Fibroblast of the conjunctiva (primary cell): ENCODE measurements around the gene KRTAP5-7.
"Not testable (repeated sequence)": the region's sequence is repeated elsewhere in the genome, so short reads cannot be mapped to it uniquely, and the experiment has no call there.

Experiments
- DNase-seq: peaks from one replicate; pipeline ENCODE4 v3.0.0-alpha.2; 2010; ENCODE audit warnings: low read depth

KRTAP5-7 gene, protein sequence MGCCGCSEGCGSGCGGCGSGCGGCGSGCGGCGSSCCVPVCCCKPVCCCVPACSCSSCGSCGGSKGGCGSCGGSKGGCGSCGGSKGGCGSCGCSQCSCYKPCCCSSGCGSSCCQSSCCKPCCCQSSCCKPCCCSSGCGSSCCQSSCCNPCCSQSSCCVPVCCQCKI

DNA sequence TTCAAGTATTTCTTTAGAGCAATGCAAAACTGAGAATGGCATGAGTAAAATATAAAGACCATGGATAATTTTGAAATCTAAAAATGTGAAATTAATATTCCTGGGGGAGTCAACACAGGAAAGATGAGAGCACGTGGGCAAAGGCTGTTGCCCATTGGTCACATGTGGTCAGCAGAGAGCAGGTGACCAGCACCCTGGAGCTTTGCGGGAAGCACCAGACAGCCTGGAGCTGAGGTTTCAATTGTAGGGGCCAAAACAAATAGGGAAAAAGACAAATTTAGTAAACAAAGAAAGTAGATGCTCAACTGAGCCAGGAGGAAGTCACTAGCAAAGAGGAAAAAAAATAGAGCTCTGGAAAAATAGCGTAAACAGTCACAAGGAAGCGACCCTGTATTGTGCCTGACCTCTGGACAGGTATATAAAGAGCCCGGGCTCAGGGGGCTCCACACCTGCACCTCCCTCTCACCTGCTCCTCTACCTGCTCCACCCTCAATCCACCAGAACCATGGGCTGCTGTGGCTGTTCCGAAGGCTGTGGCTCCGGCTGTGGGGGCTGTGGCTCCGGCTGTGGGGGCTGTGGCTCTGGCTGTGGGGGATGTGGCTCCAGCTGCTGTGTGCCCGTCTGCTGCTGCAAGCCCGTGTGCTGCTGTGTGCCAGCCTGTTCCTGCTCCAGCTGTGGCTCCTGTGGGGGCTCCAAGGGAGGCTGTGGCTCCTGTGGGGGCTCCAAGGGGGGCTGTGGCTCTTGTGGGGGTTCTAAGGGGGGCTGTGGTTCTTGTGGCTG lies at the start of gene KRTAP5-7:
KRTAP5-7 (plus strand) TSS at position 472 of the 780 bp plus-strand sequence; CDS start at position 506, 34 bp downstream.
- DNase-seq, result not testable (repeated sequence)

DNA sequence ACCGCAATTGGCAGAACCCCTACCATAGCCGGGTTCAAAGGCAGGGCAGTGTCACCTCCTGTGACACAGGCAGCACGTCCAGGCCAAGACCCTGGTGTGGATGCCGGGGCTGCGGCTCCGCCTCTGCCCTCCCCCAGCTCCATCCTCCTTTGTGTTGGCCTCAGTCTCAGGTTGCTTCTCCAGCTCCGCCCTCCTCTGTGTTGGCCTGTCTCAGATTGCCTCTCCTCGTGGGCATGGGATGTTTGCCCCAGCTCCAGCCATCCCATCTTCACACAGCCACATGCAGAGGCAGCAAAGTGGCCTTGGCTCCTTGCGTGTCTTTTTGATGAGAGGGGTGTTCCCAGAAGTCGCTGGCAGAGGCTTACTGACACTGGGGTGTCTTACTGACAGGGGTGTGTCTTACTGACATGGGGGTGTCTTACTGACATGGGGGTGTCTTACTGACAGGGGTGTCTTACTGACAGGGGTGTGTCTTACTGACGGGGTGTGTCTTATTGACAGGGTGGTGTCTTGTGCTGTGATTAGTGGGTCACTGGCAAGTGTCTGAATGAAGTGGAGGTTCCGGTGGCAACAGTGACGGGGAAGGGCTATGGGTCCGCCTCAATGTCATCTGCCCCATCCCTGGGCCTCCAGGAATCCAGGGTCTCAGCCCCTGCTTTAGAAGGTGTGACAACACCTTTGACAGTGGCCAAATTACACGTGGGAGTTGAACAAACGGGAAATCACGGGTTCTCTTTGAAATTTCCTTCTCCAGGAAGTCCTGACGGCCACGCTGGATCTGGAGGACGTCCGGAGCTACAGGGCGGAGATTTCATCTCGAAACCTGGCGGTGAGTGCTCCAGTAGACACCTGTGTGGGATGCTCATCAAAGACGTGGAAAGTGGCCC lies 49.2 kb upstream of the KRTAP5-7 start:
- no peak for DNase-seq

DNA sequence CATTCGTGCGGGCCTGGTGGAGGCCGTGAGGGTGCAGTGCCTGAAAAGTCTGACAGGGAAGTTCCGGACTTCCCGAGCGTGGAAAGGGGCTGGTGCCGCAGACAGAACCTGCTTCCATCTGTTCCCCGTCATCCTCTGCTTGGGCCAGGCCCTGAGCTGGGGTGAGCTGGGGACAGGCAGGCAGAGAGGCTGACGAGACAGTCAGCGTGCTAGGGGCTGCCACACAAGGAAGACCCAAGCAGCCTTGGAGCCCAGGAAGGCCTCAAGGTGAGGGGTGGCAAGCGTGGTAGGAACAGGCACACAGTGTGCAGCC lies 48.6 kb upstream of the KRTAP5-7 start:
- no peak for DNase-seq

DNA sequence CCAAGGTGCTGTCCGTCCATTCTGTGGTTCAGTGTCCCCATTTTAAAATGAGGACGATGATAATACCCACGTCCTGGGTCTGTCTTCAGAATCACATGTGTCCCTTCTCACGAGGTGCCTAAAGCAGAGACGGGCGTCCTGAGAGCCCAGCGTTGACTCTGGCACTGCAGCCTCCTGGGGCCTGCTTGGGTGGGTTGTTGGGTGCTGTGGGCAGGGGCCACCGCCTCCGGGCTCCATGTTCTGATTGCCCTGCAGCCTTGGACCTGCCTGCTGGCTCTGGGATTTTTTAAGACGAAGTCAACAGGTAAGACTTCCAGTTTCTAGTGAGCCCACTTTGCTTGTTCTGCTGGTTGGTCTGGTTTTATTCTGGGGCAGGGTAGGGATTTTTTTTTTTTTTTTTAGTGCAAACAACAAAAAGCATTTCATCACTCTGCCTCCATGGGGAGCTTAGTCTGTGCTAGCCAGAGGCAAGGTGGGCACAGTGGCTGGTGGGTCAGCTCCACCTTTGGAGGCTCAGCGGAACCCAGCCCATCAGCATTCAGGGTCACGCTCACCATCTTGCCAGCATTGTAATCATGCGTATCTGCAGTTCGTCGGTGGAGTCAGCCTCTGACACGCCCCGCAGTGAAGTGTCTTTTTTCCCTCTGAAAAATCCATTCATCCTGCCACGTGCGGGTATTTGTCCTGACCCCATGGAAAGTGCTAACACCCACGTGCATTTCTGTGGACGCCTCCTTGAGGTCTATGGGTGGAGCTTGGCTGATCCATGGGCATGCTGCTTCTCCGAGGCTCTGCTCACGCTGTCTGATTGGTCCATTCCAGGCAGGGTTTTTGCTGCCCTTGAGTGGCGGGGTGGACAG lies 45.7 kb upstream of the KRTAP5-7 start:
- no peak for DNase-seq

DNA sequence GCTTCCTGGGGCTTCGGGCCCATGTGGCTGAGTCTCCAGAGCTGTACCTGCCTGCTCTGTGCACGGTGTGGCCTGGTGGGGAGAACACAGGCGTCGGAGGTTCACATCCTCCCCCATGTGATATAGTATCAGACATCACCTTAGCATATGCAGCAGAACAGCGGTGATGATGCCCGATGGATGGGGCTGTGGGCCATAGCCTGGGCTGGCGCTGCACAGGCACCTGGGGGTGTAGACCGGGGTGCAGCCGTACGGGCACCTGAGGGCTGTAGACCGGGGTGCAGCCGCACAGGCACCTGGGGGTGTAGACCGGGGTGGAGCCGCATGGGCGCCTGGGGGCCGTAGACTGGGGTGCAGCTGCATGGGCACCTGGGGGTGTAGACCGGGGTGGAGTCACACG lies 44.9 kb upstream of the KRTAP5-7 start:
- no peak for DNase-seq

DNA sequence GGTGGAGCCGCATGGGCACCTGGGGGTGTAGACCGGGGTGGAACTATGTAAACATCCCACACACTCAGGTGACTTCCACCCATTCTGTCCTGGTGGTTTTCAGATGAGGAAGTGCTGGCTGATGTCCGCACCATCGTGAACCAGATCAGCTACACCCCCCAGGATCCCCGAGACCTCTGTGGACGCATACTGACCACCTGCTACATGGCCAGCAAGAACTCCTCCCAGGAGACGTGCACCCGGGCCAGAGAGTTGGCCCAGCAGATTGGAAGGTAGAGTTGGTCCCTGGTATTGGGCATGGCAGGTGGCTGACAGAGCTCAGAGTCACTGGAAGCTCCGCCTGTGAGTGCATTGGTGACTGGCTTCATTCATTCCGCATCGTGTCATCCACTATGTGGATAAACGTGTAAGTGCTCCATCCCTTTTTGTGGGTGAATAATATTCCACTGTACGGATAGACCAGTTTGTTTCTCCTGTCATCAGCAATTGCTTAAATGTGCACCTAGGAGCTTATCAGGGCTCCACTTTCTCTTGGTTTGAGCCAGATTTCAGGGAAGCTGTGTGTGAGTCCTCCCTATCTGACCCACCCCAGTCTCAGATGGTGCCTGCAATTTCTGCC lies 44.2 kb upstream of the KRTAP5-7 start:
- DNase-seq, result no peak

DNA sequence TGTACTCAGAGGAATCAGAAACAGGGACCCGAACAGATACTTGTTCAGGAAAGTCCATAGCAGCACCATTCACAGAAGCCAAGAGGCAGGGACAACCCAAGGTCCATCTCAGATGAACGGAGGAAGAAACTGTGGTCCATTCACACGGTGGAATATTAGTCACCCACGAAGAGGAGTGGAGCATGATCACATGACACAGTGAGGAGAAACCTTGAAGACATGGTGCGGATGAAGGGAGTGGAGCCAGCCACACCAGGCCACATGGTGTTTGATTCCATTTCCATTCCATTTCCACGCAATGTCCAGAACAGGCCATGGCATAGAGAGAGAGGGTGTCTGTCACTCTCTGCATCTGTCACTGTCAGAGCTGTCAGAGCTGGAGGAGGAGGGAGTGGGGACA lies 43.4 kb upstream of the KRTAP5-7 start:
- DNase-seq, result no peak

DNA sequence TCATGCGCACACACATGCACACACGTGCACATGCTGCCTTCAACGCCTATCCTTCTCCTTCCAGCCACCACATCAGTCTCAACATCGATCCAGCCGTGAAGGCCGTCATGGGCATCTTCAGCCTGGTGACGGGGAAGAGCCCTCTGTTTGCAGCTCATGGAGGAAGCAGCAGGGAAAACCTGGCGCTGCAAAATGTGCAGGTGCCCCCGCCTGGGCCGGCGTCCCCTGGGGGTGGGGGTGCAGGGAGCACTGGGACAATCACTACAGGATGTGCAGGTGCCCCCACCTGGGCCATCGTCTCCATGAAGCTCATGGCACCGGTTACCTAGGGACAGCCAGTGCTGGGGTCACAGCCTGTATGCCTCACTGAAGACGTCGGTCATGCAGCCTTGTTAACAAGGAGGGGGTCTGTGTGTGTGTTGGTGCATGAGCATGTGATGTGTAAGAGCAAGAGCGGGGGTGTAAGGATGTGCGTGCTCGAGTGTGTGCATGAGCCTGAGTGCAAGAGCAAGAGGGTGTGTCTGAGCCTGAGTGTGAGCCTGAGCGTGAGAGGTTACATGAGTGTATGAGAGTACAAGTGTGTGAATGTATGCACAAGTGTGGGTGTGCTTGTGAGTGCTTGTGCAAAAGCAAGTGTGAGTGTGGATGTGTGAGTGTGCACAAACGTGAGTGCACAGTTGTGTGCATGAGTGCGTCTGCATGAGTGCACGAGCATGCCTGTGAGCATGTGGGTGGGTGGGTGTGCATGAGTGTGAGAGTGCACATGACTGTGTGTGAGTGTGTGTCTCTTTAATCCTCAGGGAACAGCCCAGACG lies 42.6 kb upstream of the KRTAP5-7 start:
- no peak for DNase-seq

DNA sequence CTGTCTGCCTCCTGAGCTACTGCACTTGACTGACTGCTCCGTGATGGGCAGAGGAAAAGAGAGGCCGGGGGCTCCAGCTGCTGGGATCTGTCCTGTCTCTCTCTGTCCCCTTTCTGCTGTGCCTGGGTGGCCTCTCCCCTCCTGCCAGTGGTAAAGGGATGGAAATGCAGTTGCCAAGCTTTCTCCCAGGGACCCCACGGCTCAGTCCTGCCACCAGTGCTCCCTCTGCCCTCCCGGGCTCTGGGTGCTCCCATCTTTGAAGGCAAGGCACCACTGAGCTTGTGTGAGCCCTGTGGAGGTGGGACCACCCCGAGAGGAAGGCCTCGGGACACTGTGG lies 42.0 kb upstream of the KRTAP5-7 start:
- no peak for DNase-seq

DNA sequence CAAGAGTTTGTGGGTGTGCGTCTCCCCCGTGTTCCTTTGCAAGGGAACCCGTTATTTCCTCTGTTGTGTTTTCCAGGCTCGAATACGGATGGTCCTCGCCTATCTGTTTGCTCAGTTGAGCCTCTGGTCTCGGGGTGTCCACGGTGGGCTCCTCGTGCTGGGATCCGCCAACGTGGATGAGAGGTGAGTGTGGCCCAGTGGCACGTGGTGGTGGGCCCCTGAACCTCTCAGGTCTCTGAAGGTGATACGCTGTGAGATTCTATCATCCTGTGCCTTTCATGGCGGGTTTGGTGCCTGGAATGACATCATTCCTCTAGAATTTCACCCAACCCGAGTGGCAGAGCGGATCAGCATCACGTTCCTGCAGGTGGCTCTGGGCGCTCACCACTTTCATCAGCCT lies 41.6 kb upstream of the KRTAP5-7 start:
- no peak for DNase-seq

DNA sequence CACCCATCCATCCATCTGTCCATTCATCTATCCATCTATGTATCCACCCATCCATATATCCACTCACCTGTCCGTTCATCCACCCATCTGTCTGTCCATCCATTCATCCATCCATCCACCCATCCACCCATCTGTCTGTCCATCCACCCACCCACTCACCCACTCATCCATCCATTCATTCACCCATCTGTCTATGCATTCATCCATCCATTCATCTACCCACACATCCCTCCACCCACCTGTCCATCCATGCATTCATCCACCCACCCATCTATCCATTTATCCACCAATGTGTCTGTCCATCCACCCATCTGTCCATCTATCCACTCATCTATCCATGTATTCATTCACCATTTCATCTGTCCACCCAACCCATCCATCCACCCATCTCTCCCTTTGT lies 40.7 kb upstream of the KRTAP5-7 start:
- no peak for DNase-seq

DNA sequence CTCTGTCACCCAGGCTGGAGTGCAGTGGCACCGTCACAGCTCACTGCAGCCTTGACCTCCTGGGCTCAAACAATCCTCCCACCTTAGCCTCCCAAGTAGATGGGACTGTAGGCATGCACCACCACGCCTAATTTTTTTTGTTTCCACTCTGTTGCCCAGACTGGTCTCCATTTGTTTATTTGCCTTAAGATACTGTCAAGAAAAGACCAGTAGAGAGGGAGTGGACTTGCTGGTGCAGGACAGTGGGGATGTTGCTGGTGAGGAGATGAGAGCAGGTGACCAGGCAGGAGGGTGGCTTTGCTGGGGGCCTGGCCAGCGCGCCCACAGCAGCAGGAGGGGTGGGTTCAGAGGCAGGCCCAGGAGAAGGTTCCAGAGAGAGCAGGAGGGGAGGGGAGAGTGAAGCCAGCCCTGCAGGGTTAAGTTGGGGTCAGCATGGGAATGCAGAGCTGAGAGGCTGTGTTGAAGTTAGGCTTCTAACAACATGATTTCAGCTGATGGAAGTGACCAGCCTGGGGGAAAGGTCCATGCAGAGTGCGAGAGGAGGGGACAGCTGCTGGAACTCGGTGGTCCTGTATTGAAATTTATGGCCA lies 38.3 kb upstream of the KRTAP5-7 start:
- no peak for DNase-seq

DNA sequence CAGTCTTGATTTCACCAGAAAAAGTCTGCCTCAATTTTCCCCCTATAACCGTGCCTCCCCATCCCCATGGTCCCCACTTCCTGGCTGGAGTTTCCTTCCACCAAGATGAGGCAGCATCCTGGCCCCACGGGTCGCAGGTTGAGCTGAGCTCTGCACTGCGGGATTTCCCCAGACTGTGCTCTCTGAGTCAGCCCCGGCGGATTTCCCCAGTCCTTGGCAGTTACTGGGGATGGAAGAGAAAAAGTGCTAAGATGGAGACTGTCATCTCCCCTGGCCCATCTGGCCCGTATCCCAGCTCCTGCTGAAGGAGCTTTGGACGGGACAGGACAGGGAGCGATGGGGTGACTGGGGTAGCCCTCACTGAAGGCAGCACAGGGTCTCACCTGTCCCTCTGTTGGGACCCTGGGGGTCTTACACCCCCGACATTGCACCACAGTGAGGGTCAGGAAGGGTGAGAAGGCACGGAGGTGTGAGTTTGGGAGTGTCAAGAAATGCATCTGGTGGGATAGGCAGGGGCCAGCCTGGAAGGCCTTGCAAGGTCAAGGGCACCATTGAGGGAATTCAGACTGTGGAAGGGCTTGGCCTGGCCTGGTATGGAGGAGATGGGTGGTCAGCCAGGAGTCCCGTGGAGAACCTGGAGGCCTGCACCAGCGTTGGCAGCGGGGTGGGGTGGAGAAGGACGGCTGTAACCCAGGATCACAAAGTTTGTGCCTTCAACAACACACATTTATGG lies 37.6 kb upstream of the KRTAP5-7 start:
- DNase-seq, result no peak

DNA sequence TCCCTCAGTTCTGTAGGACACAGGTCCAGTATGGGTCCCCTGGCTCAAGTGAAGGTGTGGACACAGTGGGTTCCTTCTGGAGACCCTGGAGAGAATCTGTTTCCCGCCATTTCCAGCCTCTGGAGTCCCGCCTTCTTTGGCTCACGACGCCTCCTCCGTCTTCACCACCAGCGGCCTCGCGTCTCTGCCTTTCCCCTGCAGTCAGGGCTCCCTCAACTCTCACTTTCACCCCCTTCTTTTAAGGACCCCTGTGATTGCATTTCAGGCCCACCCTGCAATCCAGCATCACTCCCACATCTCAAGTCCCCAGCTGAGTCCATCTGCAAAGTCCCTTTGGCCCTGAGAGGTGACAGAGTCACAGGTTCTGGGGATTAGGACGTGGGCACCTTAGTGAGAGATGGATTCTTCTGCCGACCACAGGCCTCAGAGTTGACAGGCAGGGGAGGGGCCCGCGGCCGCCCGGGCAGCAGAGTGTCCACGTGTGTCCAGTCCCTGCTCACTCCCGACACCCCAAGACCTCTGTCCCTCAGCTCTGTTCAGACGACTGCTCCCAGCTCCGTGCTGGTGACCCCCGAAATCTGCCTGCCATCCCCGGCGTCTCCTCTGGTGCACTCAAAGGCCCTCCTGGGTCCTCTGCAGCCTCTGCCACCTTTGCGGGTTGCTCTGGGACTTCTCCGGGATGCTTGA lies 36.9 kb upstream of the KRTAP5-7 start:
- DNase-seq, result no peak

DNA sequence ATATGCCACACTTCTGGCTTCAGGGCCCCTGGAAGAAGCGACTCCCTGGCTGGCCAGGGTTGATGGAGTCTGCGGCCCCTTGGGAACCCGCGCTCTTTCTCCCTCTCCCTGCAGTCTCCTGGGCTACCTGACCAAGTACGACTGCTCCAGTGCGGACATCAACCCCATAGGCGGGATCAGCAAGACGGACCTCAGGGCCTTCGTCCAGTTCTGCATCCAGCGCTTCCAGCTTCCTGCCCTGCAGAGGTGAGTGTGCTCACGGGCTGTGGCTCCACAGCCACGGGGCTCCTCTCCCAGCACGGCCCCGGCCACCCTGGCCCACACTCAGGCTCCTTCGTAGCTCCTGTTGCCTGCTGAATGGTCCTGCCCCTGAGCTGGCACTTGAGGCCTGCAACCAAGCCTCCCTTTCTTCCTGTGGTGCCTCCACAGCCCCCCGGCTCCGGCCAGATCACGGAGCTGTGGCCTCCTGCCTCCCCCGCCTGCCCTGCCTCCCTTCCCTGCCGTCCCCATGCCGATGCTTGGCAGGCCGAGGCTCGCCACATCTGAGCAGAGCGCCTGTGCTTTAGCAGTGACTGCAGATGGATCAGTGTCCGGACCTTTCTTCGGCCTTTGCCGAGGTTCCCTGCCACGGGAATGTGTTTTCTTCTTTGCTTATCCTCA lies 36.2 kb upstream of the KRTAP5-7 start:
- DNase-seq, result no peak

DNA sequence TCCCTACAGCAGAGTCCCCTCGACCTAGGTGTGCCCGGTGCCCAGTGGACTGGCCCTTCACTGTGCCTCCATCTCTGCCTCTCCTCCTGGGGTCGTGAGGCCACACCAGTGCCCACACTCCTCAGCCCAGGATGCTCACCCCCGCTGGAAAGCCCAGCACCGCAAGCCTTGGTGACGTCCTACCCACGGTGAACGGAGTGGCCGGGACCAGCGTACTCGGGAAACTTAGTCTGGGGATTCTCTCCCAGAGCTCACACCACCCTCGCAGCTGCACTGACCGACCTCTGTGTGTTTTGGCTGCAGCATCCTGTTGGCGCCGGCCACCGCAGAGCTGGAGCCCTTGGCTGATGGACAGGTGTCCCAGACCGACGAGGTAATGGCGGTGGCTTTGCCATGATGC lies 35.5 kb upstream of the KRTAP5-7 start:
- no peak for DNase-seq

DNA sequence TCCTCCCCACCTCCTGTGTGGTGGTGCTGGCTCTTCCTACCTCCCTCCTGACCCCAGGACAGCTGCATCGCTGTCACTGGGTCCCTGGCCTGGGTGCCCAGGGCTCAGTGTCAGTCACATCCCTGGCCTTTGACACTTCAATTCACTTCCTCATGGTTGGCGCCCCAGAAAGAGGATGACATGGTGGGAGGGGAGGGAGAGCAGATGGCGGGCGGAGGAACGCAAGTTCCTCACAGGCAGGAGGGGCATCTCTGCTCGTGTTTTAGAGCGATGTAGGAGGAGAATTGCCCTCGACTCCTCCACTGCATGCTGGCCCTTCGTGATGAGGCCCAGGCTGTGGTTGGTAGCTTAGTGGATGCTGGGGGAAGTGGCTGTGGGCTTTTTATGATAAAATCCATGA lies 35.1 kb upstream of the KRTAP5-7 start:
- no peak for DNase-seq
